GM18517 (cell line): Measurements from ENCODE around the gene CUX1.
"Not testable (repeated sequence)": the region's sequence is repeated elsewhere in the genome, so short reads cannot be mapped to it uniquely, and the experiment has no call there.

Experiments
- ATAC-seq: cut with Tn5 transposase; IDR thresholded peaks from one replicate; pipeline ENCODE4 v1.9.1; 2021; ENCODE audit warnings: mild to moderate bottlenecking, moderate library complexity; ENCODE audit not compliant: unreplicated experiment

Gene CUX1

DNA sequence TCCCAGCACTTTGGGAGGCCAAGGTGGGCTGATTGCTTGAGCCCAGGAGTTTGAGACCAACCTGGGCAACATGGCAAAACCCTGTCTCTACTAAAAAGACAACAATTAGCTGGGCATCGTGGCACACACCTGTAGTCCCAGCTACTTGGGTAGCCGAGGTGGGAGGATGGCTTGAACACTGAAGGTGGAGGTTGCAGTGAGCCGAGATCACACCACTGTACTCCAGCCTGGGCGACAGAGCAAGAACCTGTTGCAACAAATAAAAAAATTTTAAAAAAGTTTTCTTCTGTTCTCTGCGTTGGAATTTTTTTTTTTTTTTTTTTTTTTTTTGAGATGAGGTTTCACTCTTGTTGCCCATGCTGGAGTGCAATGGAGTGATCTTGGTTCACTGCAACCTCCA, 34.9 kb downstream of the CUX1 start:
- ATAC-seq: not testable (repeated sequence)

- no peak for ATAC-seq
These were observed 36.3 kb downstream of the CUX1 start for GRCh38 chr7:101853684-101854083.

- no peak for ATAC-seq
These were observed 36.8 kb downstream of the CUX1 start for GRCh38 chr7:101854084-101854865.

DNA sequence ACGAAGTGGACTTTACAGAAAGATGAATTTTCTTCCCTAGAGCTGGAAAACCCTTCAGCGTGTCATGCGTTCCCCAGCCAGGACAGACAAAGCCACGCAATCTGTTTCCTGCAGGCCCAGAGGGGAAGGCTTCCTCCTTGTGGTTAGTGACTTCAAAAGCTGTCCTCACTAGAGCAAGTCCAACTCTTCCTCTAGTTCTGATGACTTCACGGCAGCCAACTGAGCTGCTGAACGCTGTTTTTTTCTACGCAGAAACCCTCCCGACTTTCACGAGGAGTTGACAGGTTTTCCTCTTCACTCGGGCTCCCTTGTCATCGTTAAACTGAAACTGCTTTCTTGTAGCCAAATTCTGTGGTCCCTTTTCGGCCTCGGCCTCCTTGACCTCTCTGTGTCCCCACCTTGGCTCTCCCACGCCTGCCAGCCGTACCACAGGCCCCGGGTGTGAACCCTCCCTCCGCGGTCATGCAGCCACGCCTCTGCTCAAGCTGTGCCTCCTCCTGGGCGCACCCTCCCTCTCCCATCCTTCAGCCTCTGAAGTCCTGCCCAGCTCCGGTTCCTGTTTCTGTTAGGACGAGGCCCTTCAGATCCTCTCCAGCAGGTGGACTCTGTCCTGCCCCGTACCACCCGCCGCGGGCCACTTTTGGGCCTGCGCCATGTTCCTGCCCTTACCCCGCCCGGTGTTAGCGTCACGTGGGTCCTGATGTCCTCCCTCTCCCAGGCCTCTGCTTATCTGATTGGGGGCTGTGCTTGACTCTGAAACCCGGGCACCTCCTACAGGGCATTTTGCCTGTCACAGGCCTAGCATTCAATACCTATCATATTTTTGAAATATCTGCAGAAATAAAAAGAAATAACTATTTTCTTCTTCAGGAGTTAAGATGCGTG, 39.3 kb downstream of the CUX1 start:
- peak; percentile 94 for ATAC-seq

- no peak for ATAC-seq
These were observed 40.0 kb downstream of the CUX1 start for GRCh38 chr7:101857358-101857811.

GRCh38 chr7:101858437-101859385, 41.3 kb downstream of the CUX1 start:
- no peak for ATAC-seq

GRCh38 chr7:101859411-101860106, 42.1 kb downstream of the CUX1 start:
- no peak for ATAC-seq

GRCh38 chr7:101860316-101861217, 43.1 kb downstream of the CUX1 start:
- no peak for ATAC-seq

- no peak for ATAC-seq
These were observed 43.9 kb downstream of the CUX1 start for GRCh38 chr7:101861218-101861775.

- no peak for ATAC-seq
These were observed 45.1 kb downstream of the CUX1 start for GRCh38 chr7:101862280-101863220.

DNA sequence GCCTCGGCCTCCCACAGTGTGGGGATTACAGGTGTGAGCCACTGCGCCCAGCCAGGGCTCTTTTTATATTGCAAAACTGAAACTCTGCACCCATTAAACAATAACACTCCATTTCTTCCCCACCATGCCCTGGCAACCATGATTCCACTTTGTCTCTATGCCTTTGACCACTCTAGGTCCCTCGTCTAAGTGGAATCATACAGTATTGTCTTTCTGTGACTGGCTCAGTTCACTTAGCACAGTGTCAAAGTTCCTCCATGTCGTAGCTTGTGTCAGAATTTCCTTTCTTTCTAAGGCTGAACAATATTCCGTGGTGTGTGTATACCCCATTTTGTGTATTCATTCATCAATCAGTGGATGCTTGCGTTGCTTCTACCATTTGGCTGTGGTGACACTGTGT, 46.2 kb downstream of the CUX1 start:
- no peak for ATAC-seq

GRCh38 chr7:101864039-101864438, 46.6 kb downstream of the CUX1 start:
- no peak for ATAC-seq

GRCh38 chr7:101865031-101865430, 47.6 kb downstream of the CUX1 start:
- ATAC-seq: no peak

DNA sequence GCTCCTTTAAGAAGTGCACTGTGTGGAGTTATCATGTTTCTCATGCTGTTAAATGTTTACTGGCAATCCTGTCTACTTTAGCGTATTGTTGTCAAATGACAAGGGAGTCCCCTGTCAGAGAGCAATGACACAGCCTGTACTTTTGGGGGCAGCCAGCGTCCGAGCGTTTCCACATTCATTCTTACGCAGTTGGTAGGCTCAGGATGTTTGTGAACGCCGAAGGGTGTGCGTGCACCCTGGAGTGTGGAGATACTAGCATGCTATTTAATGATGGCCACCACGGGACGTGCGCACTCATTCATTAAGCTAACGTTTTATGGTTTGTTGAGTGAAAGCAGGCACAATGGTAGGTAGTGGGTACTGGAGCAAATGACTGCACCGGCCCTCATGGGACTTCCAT, 48.0 kb downstream of the CUX1 start:
- ATAC-seq: no peak

DNA sequence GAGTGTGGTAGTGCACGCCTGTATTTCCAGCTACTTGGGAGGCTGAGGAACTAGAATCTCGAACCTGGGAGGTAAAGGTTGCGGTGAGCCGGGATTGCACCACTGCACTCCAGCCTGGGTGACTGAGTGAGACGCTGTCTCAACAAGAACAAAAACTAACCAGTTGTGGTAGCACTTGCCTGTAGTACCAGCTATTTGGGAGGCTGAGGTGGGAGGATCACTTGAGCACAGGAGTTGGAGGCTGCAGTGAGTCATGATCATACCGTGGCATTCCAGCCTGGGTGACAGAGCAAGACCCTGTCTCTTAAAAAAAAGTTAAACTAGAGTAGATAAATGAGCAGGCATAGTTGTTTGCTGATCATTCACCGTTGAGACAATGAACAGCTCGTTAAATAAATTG, 48.9 kb downstream of the CUX1 start:
- no peak for ATAC-seq

GRCh38 chr7:101867265-101867664, 49.8 kb downstream of the CUX1 start:
- ATAC-seq: no peak

DNA sequence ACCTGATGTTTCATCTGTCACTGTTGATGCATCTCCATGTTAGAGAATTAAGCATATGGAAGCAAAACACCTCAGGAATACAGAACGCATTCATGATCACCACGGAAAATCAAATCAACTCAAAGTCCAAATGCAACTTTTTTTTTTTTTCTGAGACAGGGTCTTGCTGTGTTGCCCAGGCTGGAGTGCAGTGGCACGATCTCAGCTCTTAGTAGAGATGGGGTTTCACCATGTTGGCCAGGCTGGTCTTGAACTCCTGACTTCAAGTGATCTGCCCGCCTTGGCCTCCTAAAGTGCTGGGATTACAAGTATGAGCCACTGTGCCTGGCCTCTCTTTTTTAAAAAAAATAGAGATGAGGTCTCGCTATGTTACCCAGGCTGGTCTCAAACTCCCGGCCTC, 50.3 kb downstream of the CUX1 start:
- not testable (repeated sequence) for ATAC-seq
